NB4 (cell line): ENCODE data around the gene SLC30A1.

ENCODE experiments used
- CTCF ChIP-seq: IDR thresholded peaks from one replicate; pipeline ENCODE4 v1.5.1; 2012; ENCODE audit warnings: low read depth, low read length
- POLR2A ChIP-seq: IDR thresholded peaks from 2 replicates; pipeline ENCODE4 v1.6.1; 2011; ENCODE audit warnings: mild to moderate bottlenecking; ENCODE audit not compliant: insufficient read length; ENCODE audit errors: extremely low read depth
- TF ChIP-seq, protein P1 (sequence below): IDR thresholded peaks from 2 replicates; pipeline ENCODE4 v1.6.1; 2011; ENCODE audit warnings: low read depth, low read length

DNA sequence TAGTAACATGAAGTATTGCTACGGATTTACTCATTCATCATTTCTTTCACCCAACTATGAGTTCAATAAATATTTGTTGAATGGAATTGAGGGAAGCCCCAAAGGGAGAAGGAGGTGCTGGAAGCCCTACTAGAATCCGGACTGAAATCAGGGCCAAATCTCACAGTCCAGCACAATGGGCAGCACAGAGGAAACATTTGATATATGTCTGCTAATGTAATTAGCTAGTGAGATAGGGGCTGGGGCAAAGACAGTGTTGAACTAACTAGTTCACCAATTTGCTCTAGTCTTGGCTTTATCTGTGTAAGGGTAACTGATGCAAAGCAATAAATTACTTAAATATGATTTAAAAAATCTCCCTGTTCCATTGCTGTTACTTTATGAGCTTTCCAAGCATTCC lies 26.1 kb upstream of the SLC30A1 start:
- TF ChIP-seq CTCF (no peak), POLR2A (no peak)
- TF ChIP-seq, protein P1, sequence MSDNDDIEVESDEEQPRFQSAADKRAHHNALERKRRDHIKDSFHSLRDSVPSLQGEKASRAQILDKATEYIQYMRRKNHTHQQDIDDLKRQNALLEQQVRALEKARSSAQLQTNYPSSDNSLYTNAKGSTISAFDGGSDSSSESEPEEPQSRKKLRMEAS, result no peak
